ENCODE results near the gene INTS13. TPM values are rescaled to one million over a fixed set of nuclear protein-coding genes. Genes with fewer than 3 reads are reported as not detected.

Gene INTS13
- total RNA-seq, 4 donors from 2014 or later: 18.5 to 35.3 (median 28.8) TPM

GRCh38 chr12:26895672-26896071 is 42.1 kb downstream of the INTS13 start:
- no peaks in the 10 kb centered on the region for H3K9me3 ChIP-seq
- H3K36me3 ChIP-seq: peaks cover 18% of the 10 kb centered on the region
- WGBS: 89% methylated on average over 4 of the region's 4 CpGs
- DNase-seq (ENCODE audit: low spot score in 2 of 2): no peak
- no peaks in the 10 kb centered on the region for H3K27me3 ChIP-seq
- no peak overlapping the region for H3K27ac ChIP-seq
- no peak for TF ChIP-seq EP300 (IDR thresholded peaks at IDR 0.05)
- no peak for TF ChIP-seq POLR2AphosphoS5 (IDR thresholded peaks at IDR 0.05)
- TF ChIP-seq CTCF (IDR thresholded peaks at IDR 0.05): no peak
- TF ChIP-seq POLR2A (IDR thresholded peaks at IDR 0.05): no peak
- H3K4me1 ChIP-seq: no peaks in the 10 kb centered on the region
- H3K4me3 ChIP-seq: no peak overlapping the region

- no peaks in the 10 kb centered on the region for H3K27me3 ChIP-seq
- no peak overlapping the region for H3K4me3 ChIP-seq
- H3K27ac ChIP-seq: no peak overlapping the region
- DNase-seq (ENCODE audit: low spot score in 2 of 2): no peak
- no peaks in the 10 kb centered on the region for H3K9me3 ChIP-seq
- 86% methylated on average over 1 of the region's 1 CpG for WGBS
- H3K36me3 ChIP-seq: no peaks in the 10 kb centered on the region
- TF ChIP-seq POLR2A (IDR thresholded peaks at IDR 0.05) (no peak), EP300 (IDR thresholded peaks at IDR 0.05) (no peak), POLR2AphosphoS5 (IDR thresholded peaks at IDR 0.05) (no peak)
- peaks cover 4% of the 10 kb centered on the region for H3K4me1 ChIP-seq
Observed at GRCh38 chr12:26891704-26892103, 46.1 kb downstream of the INTS13 start.

- Histone ChIP-seq H3K27ac (no peak overlapping the region), H3K36me3 (no peaks in the 10 kb centered on the region), H3K4me3 (no peak overlapping the region), H3K9me3 (no peaks in the 10 kb centered on the region), H3K4me1 (peaks cover 4% of the 10 kb centered on the region), H3K27me3 (no peaks in the 10 kb centered on the region)
- no peak for DNase-seq (ENCODE audit: low spot score in 2 of 2)
- 97% methylated on average over 5 of the region's 5 CpGs for WGBS
- TF ChIP-seq POLR2A (IDR thresholded peaks at IDR 0.05): no peak
- no peak for TF ChIP-seq POLR2AphosphoS5 (IDR thresholded peaks at IDR 0.05)
Observed at GRCh38 chr12:26890784-26891183, 47.0 kb downstream of the INTS13 start.

GRCh38 chr12:26884765-26885576 is 52.8 kb downstream of the INTS13 start:
- H3K36me3 ChIP-seq: no peaks in the 10 kb centered on the region
- WGBS: 11% methylated on average over 16 of the region's 16 CpGs
- TF ChIP-seq CTCF (IDR thresholded peaks at IDR 0.05): peak; percentile 82 to 92
- TF ChIP-seq POLR2A (IDR thresholded peaks at IDR 0.05): no peak
- peak overlapping the region; percentile 38 for H3K27ac ChIP-seq
- H3K4me3 ChIP-seq: no peak overlapping the region
- peak; percentile 84 to 89 for DNase-seq (ENCODE audit: low spot score in 2 of 2)
- peaks cover 12% of the 10 kb centered on the region for H3K4me1 ChIP-seq
- H3K27me3 ChIP-seq: no peaks in the 10 kb centered on the region
- no peaks in the 10 kb centered on the region for H3K9me3 ChIP-seq

GRCh38 chr12:26880625-26881024 is 57.2 kb downstream of the INTS13 start:
- Histone ChIP-seq H3K36me3 (no peaks in the 10 kb centered on the region), H3K9me3 (no peaks in the 10 kb centered on the region), H3K4me3 (no peak overlapping the region), H3K4me1 (peaks cover 21% of the 10 kb centered on the region), H3K27ac (peak overlapping the region; percentile 39), H3K27me3 (no peaks in the 10 kb centered on the region)
- no peak for DNase-seq (ENCODE audit: low spot score in 2 of 2)
- 71% methylated on average over 2 of the region's 2 CpGs for WGBS
- TF ChIP-seq POLR2A (IDR thresholded peaks at IDR 0.05) (no peak), POLR2AphosphoS5 (IDR thresholded peaks at IDR 0.05) (no peak), EP300 (IDR thresholded peaks at IDR 0.05) (no peak), CTCF (IDR thresholded peaks at IDR 0.05) (no peak)

- WGBS: 13% methylated on average over 6 of the region's 6 CpGs
- TF ChIP-seq CTCF (IDR thresholded peaks at IDR 0.05) (no peak), POLR2AphosphoS5 (IDR thresholded peaks at IDR 0.05) (peak in 1 of 3 donors; percentile 30), EP300 (IDR thresholded peaks at IDR 0.05) (no peak), POLR2A (IDR thresholded peaks at IDR 0.05) (no peak)
- Histone ChIP-seq H3K27ac (peak overlapping the region; percentile 70), H3K36me3 (no peaks in the 10 kb centered on the region), H3K4me1 (peaks cover 14% of the 10 kb centered on the region), H3K4me3 (no peak overlapping the region), H3K27me3 (no peaks in the 10 kb centered on the region), H3K9me3 (no peaks in the 10 kb centered on the region)
- DNase-seq (ENCODE audit: low spot score in 2 of 2): peak; percentile 81 to 84
Observed at GRCh38 chr12:26878661-26879119, 59.1 kb downstream of the INTS13 start.
